Hepatic stellate cell (primary cell): Measurements from ENCODE around the gene PIK3R6.
A peak's percentile ranks its signal among the peaks of the same experiment; 100 is the strongest.

Experiments
- DNase-seq: peaks from one replicate; pipeline ENCODE4 v3.0.0; 2011; ENCODE audit warnings: low spot score

Gene PIK3R6

DNA sequence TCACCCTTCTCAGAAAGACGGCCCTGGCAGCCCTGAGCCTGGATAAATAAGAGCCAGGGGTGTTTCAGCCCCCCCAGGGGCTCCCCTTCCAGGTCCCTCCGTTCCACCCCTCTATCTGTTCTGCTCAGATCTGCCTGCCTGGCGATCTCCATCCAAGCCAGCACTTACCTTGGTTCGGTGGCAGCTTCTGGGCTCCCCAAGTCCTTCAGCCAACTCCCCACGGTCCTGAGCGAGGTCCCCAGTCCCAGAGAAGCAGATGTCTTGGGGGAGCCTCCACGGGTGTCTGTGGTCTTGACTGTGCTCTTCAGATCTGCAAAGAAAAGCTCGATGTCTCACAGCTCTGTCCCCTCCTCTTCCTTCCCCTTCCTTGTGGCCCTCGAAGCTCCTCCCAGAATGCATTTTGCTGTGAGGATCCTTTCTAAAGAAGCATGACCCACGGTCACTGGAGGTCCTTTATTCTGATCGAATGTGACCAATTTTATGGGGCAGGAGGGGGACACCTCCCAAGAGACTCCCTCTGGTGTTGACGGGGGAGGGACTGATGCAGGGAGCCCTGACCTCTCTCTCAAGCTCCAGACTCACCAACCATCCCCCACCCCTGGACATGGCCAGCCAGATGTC is at the start of gene PIK3R6:
PIK3R6 (minus strand) TSS at position 314 of the 621 bp plus-strand sequence. CDS start 17,880 bp downstream, outside the sequence.
- no peak for DNase-seq

- no peak for DNase-seq
These were observed 49.0 kb upstream of the PIK3R6 start for GRCh38 chr17:8916466-8916865.

DNA sequence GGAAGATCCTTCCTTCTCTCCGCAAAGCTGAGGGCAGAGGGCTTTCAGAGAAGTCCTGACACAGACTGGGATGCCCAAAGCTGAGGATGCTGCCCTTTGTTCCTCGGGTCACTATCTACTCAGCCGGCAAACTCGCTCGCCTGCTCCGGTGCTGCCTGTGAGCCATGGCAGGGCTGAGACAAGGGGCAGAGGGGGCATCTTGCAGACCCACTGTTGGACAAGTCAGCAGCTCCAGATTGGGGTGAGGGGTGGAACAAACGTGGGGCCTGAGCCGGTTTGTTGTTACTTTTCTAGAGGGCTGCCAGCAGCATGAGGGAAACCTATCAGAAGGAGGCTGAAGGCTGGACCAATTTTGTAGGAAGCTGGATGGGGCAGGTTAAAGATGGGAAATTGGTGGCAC is 47.1 kb upstream of the PIK3R6 start:
- DNase-seq: no peak

DNA sequence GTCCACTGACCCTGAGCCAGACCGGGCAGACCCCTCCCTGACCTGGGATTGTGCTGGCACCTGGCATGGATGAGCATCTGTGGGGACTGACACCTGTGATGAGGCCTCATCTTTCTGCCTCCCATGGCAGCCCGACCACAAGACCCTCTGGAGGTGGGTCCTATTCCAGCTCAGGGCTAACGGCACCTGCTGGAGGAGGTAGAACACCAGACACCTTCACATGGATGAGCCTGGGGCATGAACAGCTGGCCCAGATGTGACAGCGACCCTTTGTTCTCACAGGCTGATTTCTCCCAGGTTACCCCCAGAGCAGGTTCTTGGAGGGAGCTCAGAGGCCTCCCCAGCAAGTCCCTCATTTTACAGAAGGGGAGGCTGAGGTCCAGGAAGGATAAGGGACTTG is 46.4 kb upstream of the PIK3R6 start:
- DNase-seq: no peak

GRCh38 chr17:8913091-8913490 is 45.6 kb upstream of the PIK3R6 start:
- DNase-seq: no peak

DNA sequence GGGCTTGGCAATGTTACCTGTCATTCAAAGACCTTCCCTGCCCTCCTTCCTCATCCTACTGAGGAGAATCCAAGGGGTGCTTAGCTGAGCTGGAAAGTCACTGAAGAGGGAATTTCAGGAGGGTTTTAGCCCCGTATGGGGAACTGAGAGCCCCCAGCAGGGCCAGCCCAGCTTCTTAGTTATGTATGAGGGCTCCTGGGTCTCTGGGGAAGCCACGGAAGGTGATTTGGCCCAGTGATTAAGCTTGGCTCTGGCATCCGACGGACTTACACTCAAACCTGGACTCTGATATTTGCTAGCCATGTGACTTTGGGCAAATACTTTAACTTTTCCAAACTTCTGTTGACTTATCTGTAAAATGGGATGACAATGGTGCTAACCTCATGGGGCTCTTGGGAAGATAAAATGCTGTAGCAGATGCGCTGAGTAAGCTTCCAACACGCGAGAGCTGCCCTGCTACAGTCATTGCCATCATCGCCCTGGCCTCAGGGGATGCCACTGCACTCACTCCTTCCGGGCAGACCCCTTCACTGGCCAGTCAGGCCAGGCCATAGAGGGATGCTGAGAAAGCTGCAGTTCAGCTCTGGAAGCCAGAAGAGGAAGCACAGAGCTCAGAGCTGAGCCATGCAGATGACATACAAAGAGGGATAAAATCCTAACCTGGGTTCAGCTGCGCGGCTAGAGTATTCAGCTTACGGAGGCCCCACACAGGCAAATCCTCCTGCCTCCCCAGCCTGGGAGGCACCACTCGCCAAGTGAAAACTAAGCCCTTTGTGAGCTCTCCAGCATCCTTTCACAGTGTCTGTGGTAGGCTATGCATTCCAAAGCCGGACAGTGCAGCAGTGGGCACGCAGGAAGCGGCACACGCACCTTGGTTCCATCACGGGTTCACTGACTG is 44.9 kb upstream of the PIK3R6 start:
- DNase-seq: no peak

- DNase-seq: no peak
These were observed 43.6 kb upstream of the PIK3R6 start for GRCh38 chr17:8910969-8911604.

DNA sequence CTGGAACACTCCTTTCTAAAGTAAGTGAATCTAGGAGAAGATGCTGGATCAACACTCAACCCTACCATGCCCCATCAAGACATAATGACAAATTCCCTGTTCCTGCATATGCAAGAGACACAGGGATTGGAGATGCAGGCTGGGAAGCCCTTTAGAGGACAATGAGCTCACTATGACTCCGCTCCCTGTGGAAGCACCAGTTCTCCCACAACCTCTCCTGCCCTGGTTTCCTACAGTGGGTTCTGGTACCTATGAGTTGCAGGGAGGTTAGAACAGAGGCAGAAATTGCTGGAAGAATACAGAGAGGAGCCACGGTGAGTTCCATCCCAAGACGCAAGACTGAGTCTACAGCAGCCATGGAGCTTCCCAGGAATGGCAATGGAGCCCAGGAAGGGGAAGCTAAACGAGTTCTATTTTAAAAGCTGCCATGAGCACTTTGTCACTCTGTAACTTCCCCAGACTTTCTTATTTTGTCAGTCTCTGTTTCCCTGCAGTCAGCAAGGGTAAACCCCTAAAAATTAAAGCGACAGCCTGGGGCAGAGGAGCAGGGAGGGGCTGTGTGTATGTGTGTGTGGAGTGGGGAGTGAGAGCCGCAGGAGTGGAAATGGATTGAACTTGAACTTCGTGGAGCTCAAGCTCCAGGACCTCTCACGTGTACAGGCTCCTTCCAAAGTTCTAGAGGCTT is 42.3 kb upstream of the PIK3R6 start:
- DNase-seq: no peak

- DNase-seq: no peak
These were observed 37.9 kb upstream of the PIK3R6 start for GRCh38 chr17:8905331-8905730.

DNA sequence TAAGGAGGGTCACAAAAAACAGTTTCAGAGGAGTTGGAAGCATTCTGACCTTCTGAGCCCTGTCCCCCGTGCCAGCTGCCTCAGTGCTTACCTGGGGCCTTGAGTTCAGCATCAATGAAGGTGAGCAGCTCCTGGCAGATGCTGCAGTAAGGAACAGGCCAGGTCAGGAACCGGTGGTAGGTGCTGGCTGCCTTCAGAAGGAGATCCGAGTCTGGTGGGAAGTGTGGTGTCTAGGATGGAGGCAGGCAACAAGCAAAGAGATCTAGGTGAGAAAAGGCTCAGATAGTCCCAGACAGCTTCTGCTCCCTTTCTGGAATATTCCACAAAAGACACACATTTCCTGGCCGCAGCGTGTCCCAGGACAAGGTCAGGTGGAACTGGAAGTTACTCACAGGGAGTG is 37.2 kb upstream of the PIK3R6 start:
- DNase-seq: no peak

GRCh38 chr17:8904201-8904600 is 36.7 kb upstream of the PIK3R6 start:
- no peak for DNase-seq

- DNase-seq: no peak
These were observed 33.4 kb upstream of the PIK3R6 start for GRCh38 chr17:8900626-8901585.

DNA sequence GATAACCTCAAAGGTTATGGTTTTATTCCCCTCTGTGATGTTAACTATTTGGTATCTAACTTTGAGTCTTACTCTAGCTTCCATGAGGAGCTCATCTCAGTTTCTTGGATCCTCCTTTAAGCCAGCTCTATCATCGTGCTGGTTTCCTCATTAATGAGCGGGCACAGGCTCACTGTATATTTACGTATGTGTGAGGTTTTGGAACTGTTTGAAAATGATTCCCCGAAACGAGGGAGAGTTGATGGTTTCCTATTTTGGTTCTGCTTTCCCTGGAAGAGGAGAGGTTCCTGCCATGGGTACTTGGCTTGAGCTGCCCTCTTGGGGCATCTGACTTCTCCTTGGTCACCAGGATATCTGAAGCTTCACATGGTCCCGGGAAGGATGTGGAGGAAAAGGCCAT is 32.7 kb upstream of the PIK3R6 start:
- DNase-seq: no peak

GRCh38 chr17:8898636-8899035 is 31.2 kb upstream of the PIK3R6 start:
- no peak for DNase-seq

DNA sequence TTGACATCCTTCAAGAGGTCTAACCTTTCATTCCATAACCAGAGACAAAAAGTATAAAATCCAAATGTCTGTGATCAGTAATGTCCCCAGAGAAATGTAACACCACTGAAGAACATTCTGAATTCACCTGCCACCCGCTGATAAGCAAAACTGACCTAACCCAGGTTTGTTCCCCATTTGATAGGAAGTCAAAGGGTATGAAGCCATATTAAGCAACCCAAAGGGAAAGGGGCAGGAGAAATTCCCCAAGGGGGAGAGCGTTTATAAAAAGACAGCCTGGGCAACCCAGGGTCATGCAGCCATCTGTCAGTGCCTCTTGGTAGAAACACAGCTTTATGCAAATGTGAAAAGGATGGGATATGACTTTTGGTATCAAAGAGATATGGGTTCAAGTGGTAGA is 30.7 kb upstream of the PIK3R6 start:
- no peak for DNase-seq

GRCh38 chr17:8896641-8897635 is 29.5 kb upstream of the PIK3R6 start:
- no peak for DNase-seq

DNA sequence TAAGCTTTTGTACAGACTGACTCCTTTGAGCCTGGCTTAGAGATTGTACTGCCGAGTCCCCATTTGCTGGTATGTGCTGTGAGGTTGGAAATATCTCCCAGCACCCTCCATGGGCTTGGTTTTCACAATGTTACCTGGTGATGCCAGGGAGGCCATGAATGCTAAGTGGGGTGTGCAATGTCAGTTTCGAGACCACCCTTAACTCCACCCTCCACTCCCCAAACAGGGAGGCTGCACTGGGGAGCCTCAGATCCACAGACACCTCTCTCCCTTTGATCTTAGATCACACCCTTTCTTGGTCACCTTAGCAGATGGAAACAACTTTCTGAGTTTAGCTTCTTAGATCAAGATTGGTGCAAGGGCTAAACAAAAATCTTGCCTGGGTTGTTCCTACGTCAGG is 28.6 kb upstream of the PIK3R6 start:
- no peak for DNase-seq

DNA sequence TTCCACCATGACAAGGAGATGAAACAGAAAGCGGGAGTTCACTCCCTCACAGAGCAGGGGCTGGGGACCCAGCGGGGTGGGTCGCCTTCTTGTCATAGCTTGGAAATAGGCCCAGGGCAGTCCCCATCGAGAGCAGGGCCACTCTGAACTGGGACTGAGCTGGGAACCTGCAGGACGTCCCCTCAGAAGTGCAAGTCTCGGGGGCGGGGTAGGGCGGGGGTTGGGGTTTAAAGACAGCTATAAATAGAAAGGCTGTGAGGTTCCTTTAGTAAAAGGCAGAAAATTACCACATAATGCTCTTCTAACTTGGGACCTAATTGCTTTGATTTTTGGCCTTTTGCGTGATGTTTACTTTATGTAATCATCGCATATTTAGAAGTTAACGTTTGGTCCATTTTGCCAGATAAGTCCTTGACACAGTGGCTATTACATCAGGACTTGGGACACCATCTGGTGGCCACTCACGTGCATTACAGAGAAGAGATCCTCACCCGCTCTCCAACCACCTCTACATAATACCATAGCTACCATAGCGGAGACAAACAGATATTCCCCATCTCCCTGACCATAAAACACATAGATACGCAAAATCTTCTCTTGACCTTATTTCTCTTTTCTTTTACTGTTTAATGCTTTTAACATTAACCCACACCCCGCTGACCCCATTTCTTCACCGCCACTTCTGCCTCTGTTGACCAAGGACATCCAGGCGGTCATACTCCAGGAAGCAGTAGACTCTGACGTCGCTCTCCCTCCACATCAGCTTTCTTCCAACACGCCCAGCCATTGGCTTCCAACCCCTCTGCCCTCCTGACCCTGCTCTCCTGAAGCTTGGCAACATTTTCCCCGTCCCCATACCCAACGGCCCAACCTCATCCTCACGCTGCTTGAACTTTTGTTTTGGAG is 27.5 kb upstream of the PIK3R6 start:
- peak; percentile 82 for DNase-seq

DNA sequence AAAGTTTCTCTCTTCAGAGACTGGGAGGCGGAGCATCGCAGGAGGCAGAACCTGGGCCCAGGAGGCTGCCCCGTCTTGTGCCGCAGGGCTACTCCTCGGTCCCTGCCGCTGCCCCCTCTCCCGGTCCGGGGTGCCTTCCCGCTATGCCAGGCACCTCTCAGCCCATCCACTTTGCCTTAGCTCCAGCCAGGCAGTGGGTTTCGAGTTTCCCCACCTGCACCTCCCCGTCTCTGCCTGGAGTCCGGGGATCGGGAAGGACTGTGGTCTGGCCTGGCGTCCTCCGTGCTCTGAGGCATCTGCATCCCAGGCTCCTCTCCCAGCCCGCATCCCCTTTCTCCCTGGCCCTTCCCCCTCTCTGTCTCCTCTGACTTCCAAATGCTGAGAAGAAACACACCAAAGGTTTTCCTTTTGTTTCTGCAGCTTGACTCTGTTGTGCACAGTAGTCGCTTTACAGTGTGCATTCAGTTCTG is 26.8 kb upstream of the PIK3R6 start:
- no peak for DNase-seq
